ENCODE measurements around the gene RNF207.

- TF ChIP-seq POLR2A (IDR thresholded peaks at IDR 0.05; ENCODE audit: extremely low read depth, insufficient read length) (no peak), CTCF (IDR thresholded peaks at IDR 0.05; ENCODE audit: low read depth, low read length) (no peak), MAX (IDR thresholded peaks at IDR 0.05; ENCODE audit: low read depth, low read length) (no peak)
These were observed 8.0 kb upstream of the RNF207 start for GRCh38 chr1:6197746-6198427.
